NCI-H2171 treated with DMSO at 0.1 percent for 48 hours (cell line): ENCODE data around the gene PBX4.
A peak's percentile ranks its signal among the peaks of the same experiment; 100 is the strongest.

Source experiments
- DNase-seq: peaks from one replicate; lab custom pipeline; 2025; lab: John Stamatoyannopoulos, UW

Gene PBX4

GRCh38 chr19:19538061-19538784 is 80.3 kb downstream of the PBX4 start, which contains the start of gene CILP2:
Gene CILP2 (plus strand): TSS chr19:19538265. CDS start chr19:19538350, 85 bp downstream.
- peak; percentile 33 for DNase-seq

DNA sequence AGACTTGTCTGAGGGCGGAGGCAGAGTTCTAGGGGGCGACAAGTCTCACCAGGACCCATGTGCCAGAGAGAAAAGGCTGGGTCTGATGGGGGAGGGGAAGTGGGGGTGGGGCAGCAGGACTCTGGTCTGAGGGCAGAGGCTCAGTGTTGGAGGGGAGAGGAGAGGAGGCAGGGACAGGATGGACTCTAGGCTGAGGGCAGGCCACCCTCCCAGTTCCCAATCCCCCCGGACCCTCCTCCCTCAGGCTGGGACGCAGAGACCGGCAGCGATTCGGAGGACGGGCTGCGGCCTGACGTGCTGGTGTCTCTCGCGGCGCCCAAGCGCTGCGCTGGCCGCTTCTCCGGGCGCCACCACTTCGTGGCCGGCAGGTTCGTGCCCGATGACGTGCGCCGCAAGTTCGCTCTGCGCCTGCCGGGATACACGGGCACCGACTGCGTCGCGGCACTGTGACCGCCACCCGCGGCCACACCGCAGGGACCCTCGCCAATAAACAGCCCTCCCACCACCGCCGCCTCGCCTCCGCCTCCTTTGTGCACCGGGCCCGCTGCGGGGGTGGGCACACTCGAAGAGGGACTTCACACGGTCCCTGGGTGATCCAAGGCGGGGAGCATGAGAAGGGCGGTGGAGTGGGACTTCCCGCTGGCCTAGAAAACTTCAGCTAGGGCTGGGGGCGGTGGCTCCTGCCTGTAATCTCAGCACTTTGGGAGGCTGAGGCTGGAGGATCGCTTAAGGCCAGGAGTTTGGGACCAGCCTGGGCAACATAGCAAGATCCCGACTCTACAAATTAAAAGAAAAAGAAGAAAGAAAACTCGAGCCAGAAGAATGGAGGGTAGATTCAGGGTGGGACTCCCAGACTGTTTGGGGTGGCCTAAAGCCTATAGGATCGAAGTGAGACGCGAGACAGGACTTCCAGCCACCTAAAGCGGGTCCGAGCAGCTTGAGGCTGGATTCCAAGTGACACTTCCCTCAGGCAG is 81.1 kb downstream of the PBX4 start:
- DNase-seq = no peak

DNA sequence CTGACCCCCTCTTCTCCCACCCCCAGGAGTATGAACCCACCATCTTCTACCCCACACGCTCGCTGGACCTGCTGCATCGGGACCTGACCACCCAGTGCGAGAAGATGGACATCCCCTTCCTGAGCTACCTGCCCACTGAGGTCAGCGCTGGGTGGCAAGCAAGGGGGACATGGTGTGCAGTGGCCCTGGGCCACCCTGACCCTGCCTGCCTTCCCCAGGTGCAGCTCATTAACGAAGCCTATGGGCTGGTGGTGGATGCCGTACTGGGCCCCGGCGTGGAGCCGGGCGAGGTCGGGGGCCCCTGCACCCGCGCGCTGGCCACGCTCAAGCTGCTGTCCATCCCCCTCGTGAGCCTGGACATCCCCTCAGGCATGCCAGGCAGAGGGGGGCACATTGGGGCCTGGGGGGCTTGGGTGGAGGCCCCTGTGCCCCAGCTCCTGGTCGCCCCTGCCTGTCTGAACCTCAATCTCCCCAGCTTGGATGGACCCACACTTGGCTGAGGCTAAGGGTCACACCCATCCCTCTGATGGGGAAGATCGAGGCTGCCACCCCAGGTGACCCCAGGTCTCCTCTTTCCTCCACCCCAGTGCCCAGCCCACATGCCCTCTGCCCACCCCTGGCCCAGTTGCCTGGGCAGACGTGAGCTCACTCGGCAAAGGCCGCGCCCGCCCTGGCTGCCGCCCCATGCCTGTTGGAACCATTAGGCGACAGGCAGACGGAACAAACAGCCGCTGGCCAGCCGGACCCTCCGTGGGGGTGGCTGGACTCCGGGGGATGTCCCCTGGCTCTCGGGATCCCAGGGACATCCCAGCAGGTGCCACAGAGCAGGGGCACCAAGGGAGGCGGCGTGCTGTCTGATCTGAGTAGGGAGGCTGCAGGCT is 82.9 kb downstream of the PBX4 start:
- no peak for DNase-seq

- DNase-seq = no peak
Measured at GRCh38 chr19:19534556-19535265, 83.8 kb downstream of the PBX4 start.

GRCh38 chr19:19533841-19534240 is 84.6 kb downstream of the PBX4 start:
- no peak for DNase-seq

DNA sequence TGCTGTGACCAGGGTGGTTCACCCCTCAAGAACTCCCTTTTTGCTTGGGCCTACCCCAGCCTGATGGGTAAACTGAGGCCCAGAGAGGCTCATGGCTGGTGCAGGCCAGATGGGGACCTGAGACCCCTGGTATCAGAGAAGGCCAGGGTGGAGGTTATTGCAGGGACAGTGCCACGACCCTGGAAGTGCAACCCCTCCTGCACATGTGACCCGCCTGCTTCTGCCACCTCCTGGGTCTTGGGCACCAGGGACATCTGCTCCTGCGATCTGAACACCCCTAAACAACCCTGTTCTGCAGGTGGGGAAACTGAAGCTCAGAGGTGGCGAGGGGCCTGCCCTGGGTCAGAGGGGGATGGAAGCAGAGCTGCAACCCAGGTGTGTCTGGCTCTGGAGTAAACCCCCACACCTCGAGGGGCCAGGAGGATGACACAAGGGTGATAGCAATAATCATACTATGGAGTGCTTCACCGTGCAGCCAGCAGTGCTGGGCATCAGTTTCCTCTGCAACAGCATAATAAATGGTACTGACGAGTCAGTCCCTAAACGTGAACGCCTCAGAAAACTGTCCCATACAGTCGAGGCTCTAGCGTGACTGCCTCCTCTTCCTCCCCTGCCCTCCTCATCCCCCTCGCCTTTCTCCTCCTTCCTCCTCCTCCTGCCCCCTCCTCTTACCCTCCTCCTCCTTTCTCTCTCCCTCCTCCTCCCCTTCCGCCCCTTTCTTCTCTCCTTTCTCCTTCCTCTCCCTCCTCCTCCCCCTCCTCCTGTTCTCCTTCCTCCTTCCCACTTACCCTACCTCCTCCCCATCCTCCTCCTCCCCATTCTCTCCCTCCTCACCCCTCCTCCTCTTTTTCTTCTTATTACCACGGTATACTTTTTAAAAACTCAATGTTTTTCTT is 85.4 kb downstream of the PBX4 start:
- DNase-seq = no peak

DNA sequence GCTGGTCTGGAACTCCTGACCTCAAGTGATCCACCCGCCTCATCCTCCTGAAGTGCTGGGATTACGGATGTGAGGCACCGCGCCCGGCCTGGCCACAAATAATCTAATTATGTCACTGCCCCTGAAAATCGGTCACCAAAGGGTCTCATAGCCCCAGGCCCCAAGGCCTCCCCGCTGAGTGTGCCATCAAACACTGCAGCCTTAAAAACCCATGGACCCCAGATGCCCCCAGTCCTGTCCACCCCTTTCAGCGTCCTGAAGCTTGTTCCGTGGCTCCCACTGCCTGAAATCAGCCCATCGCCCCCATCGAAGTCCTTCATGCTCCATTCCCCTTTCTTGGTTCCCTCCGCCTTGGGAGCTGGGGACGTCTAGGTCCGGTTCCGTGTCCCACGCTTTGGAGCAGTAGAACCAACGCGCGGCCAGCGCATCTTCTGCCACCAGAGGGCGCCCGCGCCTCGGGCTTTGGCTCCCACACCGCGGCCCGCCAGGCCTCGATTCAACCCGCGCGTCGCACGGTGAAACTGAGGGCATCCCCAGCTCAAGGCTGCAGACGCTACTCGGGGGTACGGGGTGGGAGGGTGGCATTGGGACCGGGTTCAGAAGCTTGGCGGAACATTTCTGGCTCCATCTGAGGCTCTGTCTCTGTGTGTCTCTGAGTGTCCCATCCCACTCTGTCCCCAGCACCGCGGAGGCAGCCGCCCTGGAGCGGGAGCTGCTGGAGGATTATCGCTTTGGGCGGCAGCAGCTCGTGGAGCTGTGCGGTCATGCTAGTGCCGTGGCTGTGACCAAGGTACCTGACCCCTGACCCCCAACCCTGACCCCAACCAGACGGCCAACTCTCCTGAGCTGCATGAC is 86.3 kb downstream of the PBX4 start:
- DNase-seq = peak; percentile 40

DNA sequence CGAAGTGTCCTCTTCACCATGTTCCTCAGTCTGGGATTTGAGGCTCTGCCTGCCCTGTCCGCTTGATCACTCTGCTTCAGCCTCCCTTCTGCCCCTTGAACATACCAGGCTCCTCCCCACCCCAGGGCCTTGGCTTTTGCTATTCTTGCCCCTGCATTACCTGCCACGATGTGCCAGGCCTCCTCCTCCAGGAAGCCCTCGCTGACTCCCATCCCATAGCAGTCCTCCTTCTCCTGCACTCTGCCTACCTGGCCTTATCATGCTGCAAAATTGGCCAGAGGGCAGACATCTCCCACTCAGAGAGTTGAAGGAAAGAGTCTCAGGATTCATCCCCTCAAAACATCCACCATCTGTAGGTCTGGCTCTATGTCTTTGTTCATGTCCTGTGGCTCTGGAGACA is 87.6 kb downstream of the PBX4 start:
- DNase-seq = no peak

DNA sequence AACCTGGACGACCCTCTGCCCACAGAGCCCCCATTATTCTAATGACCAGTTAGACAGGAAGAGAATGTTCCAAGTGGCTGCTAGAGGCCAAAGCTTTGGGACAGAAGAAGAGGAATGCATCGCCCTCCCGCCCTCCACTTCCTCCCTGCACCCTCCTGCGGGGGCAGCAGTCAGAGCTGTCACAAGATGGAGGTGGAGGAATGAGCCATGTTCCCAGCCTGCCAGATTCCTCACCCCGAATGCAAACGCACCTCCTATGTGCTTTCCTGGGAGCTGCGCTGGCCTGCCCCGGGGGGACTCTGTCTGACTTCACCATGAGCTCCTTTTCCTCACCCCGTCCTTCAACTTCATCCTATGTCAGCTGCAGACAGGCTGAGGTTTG is 88.1 kb downstream of the PBX4 start:
- no peak for DNase-seq

DNA sequence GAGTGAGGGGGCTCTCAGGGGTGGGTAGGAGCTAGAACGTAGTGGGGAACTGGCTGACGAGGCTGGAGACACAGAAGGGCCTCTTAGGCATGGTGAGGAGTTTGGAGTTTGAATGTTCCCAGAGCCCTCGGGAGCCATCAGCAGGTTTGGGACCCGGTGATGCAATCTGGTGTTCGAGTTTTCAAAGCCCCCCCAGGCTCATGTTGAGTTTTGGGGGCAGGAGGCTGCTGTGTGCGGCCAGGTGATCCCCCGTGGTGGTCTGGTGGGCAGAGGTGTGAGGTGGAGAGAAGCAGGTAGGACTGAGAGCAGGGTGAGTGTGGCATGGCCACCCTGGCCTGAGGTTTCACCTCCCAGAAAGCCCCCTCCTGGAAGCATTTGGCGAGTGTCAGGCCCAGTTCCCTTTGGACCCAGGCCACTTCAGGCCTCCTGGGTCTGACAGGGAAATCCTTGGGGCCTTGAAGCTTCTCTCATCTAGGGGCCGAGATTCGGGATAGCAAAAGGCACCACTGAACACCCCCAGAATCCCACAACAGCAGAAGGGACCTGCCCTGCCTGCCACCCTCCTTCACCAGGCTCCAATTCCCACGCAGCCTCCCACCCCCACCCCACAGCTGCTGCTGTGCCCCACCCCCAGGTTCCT is 88.6 kb downstream of the PBX4 start:
- DNase-seq = no peak

DNA sequence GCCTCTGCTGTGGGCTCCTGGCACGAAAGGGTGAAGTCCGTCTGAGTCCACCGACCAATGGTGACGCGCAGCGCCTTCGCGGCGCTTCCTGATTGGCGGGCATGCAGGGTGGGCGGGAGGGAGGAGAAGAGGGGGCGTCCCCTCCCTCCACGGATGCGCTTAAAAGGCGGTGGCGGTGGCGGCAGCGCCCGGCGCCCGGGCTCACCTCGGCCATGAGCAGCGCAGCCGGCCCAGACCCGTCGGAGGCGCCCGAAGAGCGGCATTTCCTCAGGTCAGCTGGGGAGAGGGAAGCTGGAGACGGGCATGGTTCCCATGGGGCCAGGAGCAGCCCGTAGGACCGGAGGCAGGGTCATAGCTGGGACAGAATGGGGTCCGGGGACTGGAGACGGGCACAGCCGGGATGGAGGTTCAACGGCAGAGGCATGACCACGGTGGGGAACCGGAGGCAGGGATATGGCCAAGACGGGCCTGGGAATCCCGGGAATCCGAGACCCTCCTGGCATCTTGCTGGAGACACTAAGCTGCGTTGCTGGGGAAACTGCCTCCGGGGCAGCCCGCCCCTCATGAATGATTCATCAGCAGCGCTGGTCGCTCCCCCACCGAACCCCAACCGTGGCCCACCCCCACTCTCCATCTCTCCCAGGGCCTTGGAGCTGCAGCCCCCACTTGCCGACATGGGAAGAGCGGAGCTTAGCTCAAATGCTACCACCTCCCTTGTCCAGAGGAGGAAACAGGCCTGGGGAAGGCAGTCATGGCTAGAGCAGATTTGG is 89.6 kb downstream of the PBX4 start, which contains the start of gene YJEFN3:
Gene YJEFN3, plus strand, starts transcription at position 191 of the 770 bp plus-strand sequence. Its CDS starts 22 bp downstream, at position 213.
- no peak for DNase-seq

DNA sequence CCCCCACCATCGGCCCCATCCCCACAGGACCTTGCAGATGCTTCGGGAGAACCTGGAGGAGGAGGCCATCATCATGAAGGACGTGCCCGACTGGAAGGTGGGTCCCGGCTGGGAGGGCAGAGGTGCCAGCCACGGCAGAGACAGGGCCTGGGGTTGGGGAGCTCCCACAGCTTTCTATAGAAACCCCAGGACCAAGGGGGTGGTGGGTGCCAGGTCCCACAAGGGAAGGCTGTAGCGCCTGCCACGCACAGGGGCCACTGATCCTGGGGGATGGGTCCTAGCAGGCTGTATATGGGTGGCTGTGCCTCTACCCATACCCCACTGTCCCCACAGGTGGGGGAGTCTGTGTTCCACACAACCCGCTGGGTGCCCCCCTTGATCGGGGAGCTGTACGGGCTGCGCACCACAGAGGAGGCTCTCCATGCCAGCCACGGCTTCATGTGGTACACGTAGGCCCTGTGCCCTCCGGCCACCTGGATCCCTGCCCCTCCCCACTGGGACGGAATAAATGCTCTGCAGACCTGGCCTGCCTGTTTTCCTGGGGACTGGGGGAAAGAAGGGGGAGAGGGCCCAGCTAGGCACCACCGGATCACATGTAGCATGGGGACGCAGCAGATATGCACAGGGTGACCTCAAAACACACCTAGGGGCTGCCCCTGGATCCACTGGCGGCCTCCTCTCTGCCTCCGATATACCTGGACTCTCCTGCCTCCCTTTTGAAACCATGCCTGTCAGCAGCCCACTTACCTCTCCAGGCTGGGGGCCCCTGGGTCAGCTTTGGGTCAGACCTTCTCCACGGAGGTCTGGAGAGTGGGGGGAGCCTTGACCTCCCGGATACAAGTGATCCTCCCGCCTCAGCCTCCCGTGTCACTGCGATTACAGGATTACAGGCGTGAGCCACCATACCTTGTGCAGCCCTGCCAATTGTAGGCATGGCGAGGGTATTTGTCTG is 90.5 kb downstream of the PBX4 start:
- DNase-seq = no peak

GRCh38 chr19:19527371-19527656 is 91.2 kb downstream of the PBX4 start:
- DNase-seq = no peak

DNA sequence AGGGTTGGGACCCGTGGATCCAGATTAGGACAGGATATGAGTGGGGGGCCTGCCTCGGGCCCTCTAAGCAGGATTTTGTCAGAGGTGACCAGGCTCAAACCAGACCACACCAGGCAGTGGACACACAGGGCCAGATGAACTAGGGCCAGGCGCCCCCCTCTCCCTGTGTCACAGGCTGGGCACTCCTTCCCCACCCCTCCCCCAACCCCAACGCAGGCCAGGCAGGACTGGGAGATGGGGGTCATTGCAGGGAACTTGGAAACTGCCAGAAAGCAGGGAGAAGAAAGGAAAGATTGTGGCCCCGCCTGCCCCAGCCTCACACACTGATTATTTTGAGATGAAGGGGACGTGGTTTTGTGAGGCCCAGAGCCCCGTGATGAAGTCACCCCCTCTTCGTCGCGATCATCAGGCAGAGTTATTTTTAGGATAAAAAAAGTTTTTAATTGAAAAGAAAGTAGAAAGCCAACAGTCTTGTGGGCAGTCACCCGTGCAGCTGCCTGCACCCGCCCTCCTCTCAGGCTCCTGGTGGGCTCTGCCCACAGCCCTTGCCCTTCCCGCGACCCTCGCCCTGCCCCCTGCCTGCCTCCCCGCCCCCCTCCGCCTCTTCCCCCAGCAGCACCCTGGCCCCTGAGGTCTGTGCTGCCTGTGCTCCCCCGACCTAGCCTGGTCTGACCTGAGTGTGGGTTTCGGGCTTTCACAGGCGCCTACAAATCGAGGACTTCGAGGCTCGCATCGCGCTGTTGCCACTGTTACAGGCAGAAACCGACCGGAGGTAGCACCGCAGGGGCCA is 91.7 kb downstream of the PBX4 start:
- no peak for DNase-seq

DNA sequence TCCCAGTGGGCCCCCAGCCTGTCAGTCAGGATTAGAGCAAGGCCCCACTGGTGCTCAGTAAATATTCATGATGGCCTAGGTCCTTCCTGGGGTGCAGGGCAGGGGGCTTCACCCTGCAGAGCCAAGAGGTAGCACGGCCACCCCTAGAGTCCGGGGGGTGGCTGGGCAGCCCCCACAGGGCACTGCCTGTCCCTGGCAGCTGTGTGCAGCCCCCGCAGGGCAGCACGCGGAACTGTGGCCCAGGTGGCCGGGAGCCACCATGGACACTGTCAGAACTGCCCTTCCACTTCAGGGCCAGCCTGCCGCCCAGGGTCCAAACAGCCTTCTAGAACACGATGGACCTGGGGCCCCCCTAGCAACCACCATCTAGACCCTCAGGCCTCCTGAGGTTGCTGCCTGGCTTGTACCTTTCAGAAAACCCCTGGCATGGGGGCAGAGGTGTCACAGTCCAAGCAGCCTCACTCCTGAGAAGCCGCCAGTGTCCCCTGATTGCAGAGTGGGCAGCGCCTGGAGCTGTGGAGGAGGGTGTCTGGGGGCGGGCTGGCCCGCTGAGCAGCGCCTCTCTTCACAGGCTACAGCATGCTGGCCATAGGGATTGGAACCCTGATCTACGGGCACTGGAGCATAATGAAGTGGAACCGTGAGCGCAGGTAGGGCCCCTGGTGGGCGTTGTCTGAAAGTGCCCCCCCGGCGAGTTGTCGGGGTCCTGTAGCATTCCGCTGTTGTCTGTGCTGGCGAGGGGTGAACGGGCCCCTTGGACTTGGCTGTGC is 92.7 kb downstream of the PBX4 start:
- no peak for DNase-seq
